T-helper 2 cell (primary cell): ENCODE data around the gene GLCE.
"Not testable (repeated sequence)": the region's sequence is repeated elsewhere in the genome, so short reads cannot be mapped to it uniquely, and the experiment has no call there.

ENCODE experiments used
- DNase-seq, 5 experiments: peaks; one replicate each; pipeline versions ENCODE4 v3.0.0 to v3.0.0-alpha.2; 2012 to 2022

Gene GLCE

DNA sequence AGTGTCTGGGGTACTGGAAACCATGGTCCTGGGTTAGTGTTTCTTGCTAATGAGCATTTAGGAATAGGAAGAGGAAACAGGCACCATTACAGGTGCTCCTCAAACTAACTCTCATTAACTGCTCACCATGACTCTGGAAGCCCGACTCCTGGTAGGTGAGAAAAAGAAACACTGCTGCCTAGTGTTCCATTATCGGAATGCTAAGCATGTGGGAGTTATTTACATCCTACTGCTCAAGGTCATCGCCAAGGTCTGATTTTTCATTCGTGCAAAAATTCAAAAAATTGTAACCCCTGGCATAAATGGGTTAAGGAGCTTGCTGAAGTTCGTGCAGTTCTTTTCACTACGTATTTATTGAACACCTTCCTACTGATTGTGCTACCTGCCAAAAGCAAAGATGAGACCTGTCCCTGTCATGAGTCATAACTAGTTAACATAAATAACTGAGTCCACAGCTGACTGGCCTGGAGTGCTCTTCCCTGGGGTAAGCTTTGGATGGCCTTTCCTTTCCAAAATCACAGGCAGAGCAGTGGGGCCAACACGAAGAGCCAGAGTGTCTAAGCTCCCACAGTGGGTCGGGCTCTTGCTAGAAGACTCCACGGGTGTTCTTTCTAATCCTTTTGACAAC lies 115.6 kb downstream of the GLCE start:
- no peak for DNase-seq

DNA sequence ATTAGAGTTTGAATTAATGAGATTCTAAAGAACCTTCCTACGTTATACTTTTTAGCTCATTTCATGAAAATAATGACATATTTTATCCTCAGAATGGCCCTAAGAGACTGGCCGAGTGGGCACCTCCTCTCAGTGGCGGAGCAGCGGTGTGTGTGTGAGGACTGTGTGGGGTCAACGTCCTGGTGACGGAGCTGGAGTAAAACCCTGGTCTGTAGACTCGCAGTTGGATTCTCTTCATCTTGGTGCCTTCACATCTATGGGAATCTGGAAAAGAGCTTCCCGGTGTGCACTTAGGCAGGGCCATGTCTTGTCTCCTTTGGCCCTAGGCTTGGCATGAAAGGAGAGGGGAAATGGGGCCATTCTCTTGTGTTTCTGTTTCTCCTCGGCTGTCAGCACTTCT lies 116.9 kb downstream of the GLCE start:
- no peak for DNase-seq

- DNase-seq = no peak
These were observed 119.2 kb downstream of the GLCE start for GRCh38 chr15:69279636-69280035.

GRCh38 chr15:69280783-69281182 lies 120.3 kb downstream of the GLCE start:
- no peak for DNase-seq

GRCh38 chr15:69282104-69282743 lies 121.8 kb downstream of the GLCE start:
- no peak for DNase-seq

DNA sequence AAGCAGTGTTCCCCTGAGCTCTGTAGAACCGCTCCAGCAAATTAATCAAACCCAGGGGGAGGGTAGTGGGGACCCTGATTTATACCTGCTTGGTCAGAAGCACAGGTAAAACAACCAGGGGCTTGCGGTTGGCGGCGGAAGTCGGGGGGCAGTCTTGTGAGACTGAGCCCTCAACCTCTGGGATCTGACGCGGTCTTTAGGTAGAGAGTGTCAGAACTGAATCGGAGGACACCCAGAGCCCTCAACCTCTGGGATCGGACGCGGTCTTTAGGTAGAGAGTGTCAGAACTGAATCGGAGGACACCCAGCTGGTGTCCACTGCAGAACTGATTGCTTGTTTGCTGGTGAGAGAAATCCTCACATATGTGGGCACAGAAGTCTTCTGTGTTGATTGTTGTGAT lies 125.4 kb downstream of the GLCE start:
- no peak for DNase-seq

DNA sequence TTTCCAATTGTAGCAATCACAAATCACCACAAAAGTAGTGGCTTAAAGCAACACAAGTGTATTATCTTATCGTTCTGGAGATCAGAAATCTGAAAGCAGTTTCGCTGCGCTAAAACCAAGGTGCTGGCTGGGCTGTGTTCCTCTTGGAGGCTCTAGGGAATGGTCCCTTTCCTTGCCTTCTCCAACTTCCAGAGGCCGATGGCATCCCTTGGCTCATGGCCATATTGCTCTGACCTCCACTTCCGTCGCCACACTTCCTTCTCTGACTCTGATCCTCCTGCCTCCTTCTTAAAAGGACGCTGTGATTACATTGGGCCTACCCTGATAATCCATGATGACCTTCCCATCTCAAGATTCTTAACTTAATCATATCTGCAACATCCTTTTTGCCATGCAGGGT lies 127.6 kb downstream of the GLCE start:
- no peak for DNase-seq

DNA sequence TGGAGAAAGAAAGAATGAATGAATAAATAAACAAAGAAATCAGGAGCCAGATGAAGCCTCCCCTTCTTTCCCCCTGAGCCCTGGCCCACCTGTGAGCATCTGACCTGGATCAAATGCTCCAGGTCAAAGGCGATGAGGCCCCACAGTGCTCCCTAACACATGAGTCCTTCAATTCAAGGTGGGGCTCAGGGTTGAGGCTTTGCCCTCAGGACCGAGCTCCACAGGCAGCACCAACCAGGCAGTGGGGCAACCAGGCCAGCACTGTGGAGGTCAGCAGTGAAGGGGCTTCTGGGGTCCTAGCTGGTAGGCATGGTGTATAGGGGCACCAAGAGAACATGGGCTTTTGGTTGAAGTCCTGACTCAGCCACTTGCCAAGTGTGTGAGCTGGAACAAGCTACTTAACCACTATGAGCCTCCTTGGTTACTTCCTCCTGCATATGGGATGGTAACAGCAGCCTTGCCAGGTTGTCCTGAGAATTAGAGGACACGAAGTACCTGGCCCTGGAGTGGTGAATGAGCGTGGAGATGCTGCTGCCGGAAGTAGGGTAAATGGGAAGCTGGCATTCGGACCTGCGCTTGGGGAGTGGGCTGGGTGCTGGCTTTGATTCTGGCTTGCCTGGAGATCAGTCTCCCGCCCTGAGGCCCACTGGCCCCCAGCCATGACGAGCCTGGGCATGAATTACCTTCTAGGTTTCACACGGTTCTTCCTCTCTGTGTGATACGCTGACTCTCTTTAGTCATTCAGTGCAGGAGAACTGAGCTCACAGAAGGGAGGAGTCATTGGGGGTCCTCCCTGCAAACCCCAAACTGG lies 128.3 kb downstream of the GLCE start:
- DNase-seq = no peak

- no peak for DNase-seq
These were observed 129.1 kb downstream of the GLCE start for GRCh38 chr15:69289342-69290146.

GRCh38 chr15:69290346-69291164 lies 130.1 kb downstream of the GLCE start:
- no peak for DNase-seq

GRCh38 chr15:69291651-69292050 lies 131.2 kb downstream of the GLCE start:
- not testable (repeated sequence) for DNase-seq

DNA sequence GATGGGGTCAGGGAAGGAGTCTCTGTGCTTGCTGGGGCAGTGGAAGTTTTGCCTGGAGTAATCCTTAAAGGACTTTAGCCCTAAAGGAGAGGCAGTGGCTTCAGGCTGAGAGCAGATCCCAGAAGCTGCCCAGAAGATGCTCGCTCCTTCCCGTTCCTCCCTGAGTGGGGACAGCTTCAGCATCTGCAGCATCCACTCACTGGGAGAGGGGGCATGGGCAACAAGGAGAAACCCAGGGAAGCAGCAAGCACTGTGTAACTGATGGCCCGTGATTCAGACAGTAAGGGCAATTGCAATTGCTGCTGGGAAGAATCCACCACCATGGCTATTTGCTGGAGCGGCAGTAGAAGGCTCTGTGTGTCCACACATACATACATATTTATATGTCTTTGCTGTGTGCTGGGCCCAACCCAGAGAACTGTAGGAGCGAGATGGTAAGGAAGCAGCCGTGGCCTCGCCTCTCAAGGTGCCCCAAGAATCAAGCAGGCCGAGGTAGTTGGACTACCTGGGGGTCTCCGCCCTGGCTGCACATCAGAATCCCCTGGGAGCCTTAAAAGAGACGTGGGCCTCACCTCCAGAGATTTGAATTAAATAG lies 132.5 kb downstream of the GLCE start:
- no peak for DNase-seq

- DNase-seq = no peak
These were observed 133.5 kb downstream of the GLCE start for GRCh38 chr15:69293741-69294615.

DNA sequence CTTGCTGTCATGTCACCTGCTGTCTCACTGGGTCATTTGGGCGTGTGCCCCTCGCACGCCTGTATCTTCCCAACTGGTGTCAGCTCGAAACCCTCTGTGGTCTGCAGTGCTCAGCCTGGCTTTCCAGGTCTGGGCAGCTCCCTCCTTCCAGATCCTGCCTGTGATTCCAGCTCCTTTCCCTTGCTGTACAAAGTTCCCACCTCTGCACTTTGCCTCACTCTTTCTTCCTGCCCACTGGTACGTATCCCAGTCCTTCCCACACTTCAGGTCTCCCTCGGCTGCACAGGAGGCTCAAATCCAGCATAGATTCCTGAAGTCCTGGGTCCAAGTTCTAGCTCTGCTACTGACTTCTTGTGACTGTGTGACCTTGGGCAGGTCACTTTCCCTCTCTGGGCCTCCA lies 136.2 kb downstream of the GLCE start:
- no peak for DNase-seq

DNA sequence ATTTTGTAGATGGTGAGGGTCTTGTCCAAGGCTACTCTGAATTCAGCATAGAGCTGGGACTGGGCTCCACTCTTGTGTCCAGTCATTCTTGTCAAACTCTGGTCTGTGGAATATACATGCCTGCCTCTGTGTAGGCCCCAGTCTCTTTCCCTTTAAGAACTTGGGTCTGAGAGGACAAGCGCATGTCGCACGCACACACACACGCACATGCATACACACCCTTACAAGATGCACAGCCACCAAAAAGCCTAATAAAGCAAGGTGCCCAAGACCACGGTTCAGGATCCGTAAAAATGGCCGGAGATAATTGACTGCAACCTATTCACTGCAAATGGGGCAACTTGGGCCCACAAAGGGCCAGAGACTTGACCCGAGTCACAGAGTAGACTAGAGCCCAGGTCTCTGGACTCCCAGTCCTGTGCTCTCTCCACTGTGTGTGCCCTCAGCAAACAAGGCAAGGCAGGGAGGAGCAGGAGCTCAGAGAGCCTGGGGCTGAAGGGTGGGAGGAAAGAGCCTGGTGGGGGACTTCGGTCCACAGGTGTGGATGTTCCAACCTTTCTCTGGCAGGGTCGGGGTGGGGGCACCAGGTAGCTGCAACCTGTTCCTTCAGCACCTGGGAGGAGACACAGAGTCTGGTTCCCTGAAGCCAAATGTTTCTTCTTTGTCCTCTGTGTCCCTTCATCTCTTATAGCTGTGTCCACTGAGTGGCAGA lies 137.4 kb downstream of the GLCE start:
- DNase-seq = peak in 1 of 5 experiments; percentile 4

DNA sequence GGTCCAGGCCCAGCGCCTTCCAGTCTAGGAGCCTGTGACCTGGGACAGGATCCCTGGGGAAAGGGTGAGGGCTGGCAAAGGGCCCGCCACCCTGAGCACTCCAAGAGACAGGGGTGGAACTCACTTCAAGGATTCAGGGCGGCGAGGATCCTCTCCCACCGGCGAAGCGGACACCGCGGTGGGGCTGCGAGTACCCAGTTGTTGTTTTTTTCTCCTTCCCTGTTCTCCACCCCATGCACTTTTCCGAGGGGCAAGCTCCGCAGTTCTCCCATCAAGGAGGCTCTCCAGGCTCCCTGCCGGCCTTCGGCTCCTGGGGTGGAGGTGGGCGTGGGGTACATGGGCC lies 137.9 kb downstream of the GLCE start:
- no peak for DNase-seq

DNA sequence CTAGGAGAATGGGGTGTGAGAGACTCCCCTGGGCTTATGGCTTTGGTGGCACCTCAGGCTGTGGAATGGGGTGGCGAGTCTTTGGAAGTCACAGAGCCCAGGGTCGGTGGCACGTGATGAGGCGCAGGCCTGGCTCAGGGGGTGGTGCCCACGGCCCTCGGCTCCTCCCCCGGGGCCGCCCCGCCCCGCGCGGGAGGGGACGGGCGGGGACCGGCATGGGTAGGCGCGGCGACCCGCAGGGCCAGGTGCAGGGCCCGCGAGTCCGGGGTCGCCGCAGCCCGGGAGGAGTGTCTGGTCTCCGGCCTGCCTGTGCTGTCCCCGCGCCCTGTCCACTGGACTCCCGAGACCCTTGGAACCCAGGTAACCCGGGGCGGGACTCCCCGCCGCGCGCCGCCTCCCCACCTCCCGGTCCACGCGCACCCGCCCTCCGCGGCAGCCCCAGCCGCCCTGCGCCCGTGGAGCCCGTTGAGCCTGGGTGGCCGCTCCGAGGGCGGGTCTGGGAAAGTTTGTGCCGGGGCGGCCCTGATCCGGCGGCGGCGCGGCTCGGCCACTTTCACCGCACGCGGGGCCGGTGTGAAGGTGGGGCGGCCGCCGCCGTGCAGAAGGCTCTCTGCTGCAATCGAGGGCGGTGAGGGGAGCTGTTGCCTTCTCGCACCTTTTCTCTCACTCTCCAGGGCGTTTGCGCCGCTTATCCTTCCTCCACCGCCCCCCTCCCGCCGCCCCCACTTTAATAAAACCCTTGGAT lies 138.4 kb downstream of the GLCE start, which contains the start of gene PAQR5:
Gene PAQR5 (plus strand): TSS at position 216 of the 745 bp plus-strand sequence. CDS start 61,169 bp downstream, outside the sequence.
- DNase-seq = peak in 1 of 5 experiments; percentile 4

DNA sequence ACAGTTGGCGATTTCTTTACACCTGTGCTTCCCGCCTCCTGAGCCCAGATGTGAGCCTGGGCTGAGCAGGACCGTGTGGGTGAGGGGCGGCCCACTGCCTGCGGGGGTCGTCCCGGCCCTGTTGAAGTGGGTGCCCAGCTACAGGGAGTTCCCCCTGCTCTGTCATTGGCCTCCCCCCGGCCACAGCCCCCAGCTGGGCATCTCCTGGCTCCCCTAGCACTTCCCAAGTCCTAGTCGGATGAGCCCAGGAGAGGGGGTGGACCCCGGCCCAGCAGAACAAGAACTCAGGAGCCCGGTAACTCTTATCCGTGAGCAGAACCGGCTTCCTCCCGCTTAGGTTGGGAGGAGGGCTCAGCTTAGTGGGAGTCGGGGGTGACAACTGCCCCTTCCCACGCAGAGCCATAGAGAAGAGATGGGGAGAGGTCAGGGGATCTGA lies 139.0 kb downstream of the GLCE start:
- no peak for DNase-seq

DNA sequence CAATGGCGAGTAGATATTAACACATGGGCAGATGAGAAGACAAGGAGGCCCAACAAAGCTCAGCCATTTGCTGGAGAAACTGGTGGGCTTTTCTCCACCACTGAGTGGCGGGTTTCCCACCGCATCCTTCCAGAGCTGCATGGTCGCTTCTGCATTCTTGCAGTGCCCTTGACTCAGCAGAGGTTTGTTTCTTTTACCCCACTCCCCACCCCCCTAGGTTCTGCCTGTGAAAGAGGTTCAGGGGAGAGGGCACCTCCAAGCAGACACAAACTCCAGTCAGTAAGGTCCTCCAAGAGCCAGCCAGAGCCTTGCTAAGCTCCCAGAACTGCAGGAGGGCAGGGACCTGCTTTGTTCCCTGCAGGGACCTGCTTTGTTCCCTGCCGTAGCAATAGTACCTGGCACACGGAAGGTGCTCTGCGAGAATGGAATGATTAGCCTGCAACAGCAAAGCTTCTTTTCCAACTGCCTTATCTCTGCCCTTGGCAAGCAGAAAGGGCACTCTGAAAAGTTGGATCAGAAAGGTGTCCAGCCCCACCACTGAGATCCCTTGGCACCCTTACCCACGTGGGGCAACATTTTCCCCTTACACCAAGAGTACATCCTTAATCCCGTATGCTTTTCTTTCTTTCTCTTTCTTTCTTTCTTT lies 139.6 kb downstream of the GLCE start:
- DNase-seq = no peak
